GM12874 (cell line): ENCODE measurements around the gene VPS37C.

Source experiments
- TF ChIP-seq, protein P1 (sequence below): IDR thresholded peaks from 2 replicates; pipeline ENCODE4 v1.5.1; 2011; ENCODE audit warnings: low read depth, mild to moderate bottlenecking, control low read depth, low read length, moderate library complexity; ENCODE audit not compliant: insufficient read depth

The VPS37C gene

DNA sequence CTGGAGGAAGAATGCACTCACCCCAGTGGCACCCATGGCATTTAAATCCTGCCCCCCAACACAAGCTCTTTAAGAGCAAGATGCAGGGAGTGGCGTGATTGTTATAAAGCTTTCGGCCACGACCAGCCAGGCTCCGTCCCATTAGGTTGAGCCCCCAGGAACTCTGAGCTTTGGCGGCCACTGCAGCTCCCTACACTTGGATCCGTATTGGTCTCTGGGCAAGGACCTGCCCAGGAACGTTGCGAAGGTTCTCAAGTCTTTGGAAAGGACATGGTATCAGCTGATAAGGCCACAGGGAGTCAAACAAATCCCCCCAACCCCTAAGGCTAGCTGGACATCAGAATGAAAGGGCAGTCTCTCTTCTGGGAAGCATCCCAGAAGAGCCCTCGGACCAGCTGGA lies 9.3 kb upstream of the VPS37C start:
- TF ChIP-seq, protein P1, sequence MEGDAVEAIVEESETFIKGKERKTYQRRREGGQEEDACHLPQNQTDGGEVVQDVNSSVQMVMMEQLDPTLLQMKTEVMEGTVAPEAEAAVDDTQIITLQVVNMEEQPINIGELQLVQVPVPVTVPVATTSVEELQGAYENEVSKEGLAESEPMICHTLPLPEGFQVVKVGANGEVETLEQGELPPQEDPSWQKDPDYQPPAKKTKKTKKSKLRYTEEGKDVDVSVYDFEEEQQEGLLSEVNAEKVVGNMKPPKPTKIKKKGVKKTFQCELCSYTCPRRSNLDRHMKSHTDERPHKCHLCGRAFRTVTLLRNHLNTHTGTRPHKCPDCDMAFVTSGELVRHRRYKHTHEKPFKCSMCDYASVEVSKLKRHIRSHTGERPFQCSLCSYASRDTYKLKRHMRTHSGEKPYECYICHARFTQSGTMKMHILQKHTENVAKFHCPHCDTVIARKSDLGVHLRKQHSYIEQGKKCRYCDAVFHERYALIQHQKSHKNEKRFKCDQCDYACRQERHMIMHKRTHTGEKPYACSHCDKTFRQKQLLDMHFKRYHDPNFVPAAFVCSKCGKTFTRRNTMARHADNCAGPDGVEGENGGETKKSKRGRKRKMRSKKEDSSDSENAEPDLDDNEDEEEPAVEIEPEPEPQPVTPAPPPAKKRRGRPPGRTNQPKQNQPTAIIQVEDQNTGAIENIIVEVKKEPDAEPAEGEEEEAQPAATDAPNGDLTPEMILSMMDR = no peak

DNA sequence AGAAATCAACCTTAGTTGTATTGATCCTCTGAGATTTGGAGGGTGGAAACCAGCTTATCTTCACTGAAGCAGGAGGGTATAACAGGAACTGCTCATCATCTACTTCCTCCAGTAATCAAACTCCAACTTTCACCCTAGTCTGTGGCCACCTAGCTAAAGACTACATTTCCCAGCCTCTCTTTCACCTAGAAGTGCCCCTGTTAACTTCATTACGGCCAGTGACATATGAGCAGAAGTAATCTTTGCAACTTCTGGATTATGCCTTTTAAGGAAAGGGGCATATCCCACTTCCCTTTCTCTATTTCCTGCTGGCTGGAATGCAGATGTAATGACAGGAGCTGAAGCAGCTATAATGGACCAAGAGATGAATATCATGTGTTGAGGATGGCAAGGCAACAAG lies 7.6 kb upstream of the VPS37C start:
- TF ChIP-seq, protein P1 = no peak

DNA sequence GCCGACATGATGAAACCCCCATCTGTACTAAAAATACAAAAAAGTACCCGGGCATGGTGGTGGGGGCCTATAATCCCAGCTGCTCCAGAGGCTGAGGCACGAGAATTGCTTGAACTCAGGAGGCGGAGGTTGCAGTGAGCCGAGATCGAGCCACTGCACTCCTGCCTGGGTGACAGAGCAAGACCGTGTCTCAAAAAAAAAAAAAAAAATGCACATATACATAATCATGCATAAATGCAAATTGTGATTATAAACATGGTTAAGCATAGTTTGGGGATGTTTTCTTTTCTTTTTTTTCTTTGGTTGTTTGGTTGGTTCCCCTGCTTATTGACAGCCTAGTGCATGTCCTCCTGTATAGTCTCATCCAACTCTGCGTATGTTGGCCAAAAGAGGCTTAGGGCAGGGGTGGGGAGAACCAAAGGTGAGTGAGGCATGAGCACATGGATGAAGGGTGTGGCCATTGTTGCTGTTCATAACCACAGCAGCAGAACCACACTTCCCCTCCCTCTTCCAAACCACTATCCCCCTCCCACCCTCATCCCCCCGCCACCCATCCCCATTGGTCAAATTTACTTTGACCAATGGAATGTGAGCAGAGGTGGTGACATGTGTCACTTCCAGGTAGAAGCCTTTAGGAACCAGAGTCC lies 6.9 kb upstream of the VPS37C start:
- TF ChIP-seq, protein P1 = no peak

DNA sequence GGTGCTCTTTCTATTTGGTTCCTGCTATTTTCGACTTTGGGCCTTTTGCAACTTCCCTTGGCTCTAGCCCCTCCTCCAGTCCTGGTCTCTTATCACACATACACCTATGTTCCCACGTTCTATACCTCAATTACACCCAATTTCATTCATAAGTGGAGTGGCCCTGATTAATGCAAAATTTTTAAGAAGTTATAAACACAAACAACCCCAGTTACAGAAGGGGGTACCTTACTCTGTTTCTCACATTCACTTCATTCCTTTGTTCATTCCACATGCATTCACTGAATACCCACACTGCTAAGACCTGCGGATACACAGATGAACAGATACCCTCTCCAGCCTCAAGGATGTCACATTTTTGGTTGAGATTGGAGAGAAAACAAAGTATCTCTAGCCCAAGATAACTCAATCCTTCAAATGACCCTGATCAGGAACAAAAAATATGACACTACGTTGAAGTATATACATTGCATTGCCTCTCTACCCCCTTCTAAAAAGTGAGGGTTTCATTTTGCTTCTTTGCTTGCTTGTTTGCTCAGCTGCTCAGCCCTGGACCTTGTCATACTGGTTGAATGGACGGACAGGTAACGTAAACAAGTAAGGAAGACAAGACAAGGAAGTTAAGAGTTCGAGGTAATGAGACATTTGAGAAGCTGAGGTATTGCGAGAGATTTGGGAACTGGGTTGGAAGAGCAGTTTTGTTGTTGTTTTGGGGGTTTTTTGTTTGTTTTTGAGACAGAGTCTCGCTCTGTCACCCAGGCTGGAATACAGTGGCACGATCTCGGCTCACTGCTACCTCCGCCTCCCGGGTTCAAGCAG lies 3.6 kb upstream of the VPS37C start:
- TF ChIP-seq, protein P1 = no peak

DNA sequence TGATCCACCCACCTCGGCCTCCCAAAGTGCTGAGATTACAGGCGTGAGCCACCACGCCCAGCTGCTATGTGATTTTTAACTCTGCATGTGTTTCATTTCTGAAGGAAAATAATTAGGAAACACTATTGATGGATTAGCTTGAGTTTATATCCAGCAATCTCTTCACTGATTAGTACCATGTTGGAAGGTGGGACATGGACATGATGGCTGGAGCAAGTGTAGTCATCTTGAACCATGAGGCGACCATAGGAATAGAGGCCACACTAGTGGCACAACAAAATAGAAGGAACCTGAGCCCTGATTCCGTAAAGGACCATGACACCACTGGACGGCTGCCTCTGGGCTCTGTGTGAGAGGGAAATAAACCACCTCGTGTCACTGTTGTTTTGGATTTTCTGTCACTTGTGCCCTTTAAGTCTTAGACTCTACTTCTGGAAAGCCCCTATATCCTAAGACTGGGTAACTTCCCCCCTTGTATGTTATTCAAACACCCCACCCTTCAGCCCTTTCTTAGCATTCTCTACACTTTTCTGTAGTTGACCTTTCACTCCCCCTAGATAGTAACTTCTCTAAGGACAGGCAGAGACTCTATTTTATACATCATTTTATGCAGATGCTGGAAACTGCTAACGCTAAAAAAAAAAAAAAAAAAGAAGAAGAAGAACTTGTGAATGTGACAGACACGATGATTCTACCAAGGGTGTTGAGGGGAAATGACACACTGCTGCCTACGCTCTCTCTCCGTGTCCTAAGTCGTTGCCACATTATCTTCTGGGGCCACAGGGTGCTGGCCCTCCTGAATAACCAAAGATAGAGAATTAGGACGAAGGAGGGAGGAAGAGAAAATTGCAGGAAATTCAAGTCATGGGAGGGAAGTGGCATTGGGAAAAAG lies 2.7 kb upstream of the VPS37C start:
- TF ChIP-seq, protein P1 = no peak

DNA sequence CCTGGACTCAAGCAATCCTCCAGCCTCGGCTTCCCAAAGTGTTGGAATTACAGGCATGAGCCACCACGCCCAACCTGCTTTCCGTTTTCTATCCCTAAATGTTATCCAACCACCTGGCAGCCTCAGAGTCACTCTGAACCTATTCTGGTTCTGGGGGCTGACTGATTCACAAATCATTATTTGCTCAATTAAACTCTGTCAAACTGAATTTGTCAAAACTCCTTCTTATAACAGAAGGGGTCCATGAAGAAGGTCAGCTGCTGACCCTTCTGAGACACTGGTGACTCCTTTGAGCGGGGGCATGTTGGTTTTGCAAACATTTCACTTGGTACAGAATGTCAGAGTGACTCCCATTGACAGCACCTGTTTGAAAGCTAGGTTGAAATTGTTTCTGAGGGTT lies 1.8 kb upstream of the VPS37C start:
- TF ChIP-seq, protein P1 = no peak
